Measurements from ENCODE around the gene CLNS1A. TPM values are rescaled to one million over a fixed set of nuclear protein-coding genes. Genes with fewer than 3 reads are reported as not detected.

Gene CLNS1A
- polyA plus RNA-seq (124 to 208 TPM (median 138 TPM) in 3 replicates), polyA minus RNA-seq (36.5 to 116 TPM (median 82.1 TPM) in 3 replicates)
- polyA plus RNA-seq (2011; ENCODE audit: low read depth), result 285 TPM
- polyA plus RNA-seq (2011; cell fraction: cytosol; rRNA removed), result 138 and 219 TPM in 2 replicates
- 87.1 and 100 TPM in 2 replicates for polyA plus RNA-seq (2011; cell fraction: nucleus; rRNA removed)
- polyA plus RNA-seq (2012; ENCODE audit: low replicate concordance), result 132 and 136 TPM in 2 replicates
- polyA minus RNA-seq (2011; cell fraction: cytosol; rRNA and poly(A)+ RNA removed), result 78.7 TPM
- polyA minus RNA-seq (2011; cell fraction: nucleus; rRNA and poly(A)+ RNA removed), result 35.0 and 54.1 TPM in 2 replicates

GRCh38 chr11:77637345-77638165 is at the start of gene CLNS1A:
CLNS1A (minus strand) TSS chr11:77637794; CDS start chr11:77637714, 80 bp downstream.
- dilution Hi-C loops (cut with MboI; ENCODE audit: extremely low pct_ligation_motif_present, low sequenced_read_pairs), result no loop called here
- H3K9me1 ChIP-seq (ENCODE audit: control insufficient read depth, extremely low read depth, insufficient read depth, low read length), result no peaks in the 10 kb centered on the region
- peak within 1 kb of the TSS; percentile 65 for H3K27ac ChIP-seq (ENCODE audit: control insufficient read depth, insufficient read depth, low read length)
- H3K4me2 ChIP-seq (ENCODE audit: control insufficient read depth, extremely low read depth, insufficient read depth, low read depth, low read length), result peak within 1 kb of the TSS; percentile 91
- H3K4me1 ChIP-seq (ENCODE audit: control insufficient read depth, extremely low read depth, insufficient read depth, low read length), result peaks cover 8% of the 10 kb centered on the region
- H3K9ac ChIP-seq (ENCODE audit: control insufficient read depth, extremely low read depth, insufficient read depth, low read length), result peak within 1 kb of the TSS; percentile 82
- peak within 1 kb of the TSS; percentile 66 to 76 (median 72) for H3K4me3 ChIP-seq (ENCODE audit: control insufficient read depth in 2 of 3, extremely low read depth in 1 of 3, insufficient read depth in 2 of 3, low read depth in 1 of 3, low read length in 3 of 3)
- no peaks in the 10 kb centered on the region for H3K9me3 ChIP-seq (ENCODE audit: control insufficient read depth, low read depth, low read length)
- H3K27me3 ChIP-seq (ENCODE audit: control insufficient read depth, extremely low read depth, insufficient read depth, low read length), result no peaks in the 10 kb centered on the region
- H3K79me2 ChIP-seq (ENCODE audit: control insufficient read depth, insufficient read depth, low read length), result peaks cover 49% of the 10 kb centered on the region
- no peaks in the 10 kb centered on the region for H4K20me1 ChIP-seq (ENCODE audit: control insufficient read depth, extremely low read depth, insufficient read depth, low read length)
- H3K36me3 ChIP-seq (ENCODE audit: control insufficient read depth in 2 of 2, extremely low read depth in 1 of 2, insufficient read depth in 2 of 2, low read length in 2 of 2), result no peaks in the 10 kb centered on the region
- H2AFZ ChIP-seq (ENCODE audit: control insufficient read depth, low read length), result peak within 1 kb of the TSS; percentile 96
- FAIRE-seq (peak; percentile 13), DNase-seq (ENCODE audit: low read depth, low spot score) (peak; percentile 21)
- no peak for TF ChIP-seq EZH2 (IDR thresholded peaks at IDR 0.05; ENCODE audit: low read length)

GRCh38 chr11:77687088-77687487 is 49.5 kb upstream of the CLNS1A start:
- Histone ChIP-seq H3K9me1 (ENCODE audit: control insufficient read depth, extremely low read depth, insufficient read depth, low read length) (peaks cover 3% of the 10 kb centered on the region), H3K27ac (ENCODE audit: control insufficient read depth, insufficient read depth, low read length) (no peak overlapping the region), H4K20me1 (ENCODE audit: control insufficient read depth, extremely low read depth, insufficient read depth, low read length) (no peaks in the 10 kb centered on the region), H3K4me3 (ENCODE audit: control insufficient read depth in 2 of 3, extremely low read depth in 1 of 3, insufficient read depth in 2 of 3, low read depth in 1 of 3, low read length in 3 of 3) (no peak overlapping the region), H3K36me3 (ENCODE audit: control insufficient read depth in 2 of 2, extremely low read depth in 1 of 2, insufficient read depth in 2 of 2, low read length in 2 of 2) (peaks cover 6 to 14% of the 10 kb centered on the region in 2 experiments), H3K9ac (ENCODE audit: control insufficient read depth, extremely low read depth, insufficient read depth, low read length) (no peak overlapping the region), H3K79me2 (ENCODE audit: control insufficient read depth, insufficient read depth, low read length) (no peaks in the 10 kb centered on the region), H3K4me2 (ENCODE audit: control insufficient read depth, extremely low read depth, insufficient read depth, low read depth, low read length) (no peak overlapping the region), H3K9me3 (ENCODE audit: control insufficient read depth, low read depth, low read length) (no peaks in the 10 kb centered on the region), H3K4me1 (ENCODE audit: control insufficient read depth, extremely low read depth, insufficient read depth, low read length) (no peaks in the 10 kb centered on the region), H3K27me3 (ENCODE audit: control insufficient read depth, extremely low read depth, insufficient read depth, low read length) (no peaks in the 10 kb centered on the region), H2AFZ (ENCODE audit: control insufficient read depth, low read length) (no peak overlapping the region)
- dilution Hi-C loops (cut with MboI; ENCODE audit: extremely low pct_ligation_motif_present, low sequenced_read_pairs), result no loop called here
- no peak for TF ChIP-seq CTCF (optimal IDR thresholded peaks at IDR 0.05 in 1 of 3, IDR thresholded peaks at IDR 0.05 in 1 of 3, conservative IDR thresholded peaks at IDR 0.05 in 1 of 3; ENCODE audit: extremely low read depth in 1 of 3, insufficient read depth in 2 of 3, low read length in 3 of 3)
- no peak for TF ChIP-seq EZH2 (IDR thresholded peaks at IDR 0.05; ENCODE audit: low read length)
- DNase-seq (ENCODE audit: low read depth, low spot score) (no peak), FAIRE-seq (no peak)

Measured in keratinocyte (primary cell).